Parathyroid adenoma (tissue), 2 donors: ENCODE data around the gene TUSC2.

Source experiments
- H2AFZ ChIP-seq: fragments of 300-600 bp; sonication (generic); one replicate; pipeline ENCODE4 v1.7.0; 2017; ENCODE audit warnings: antibody characterized with exemption, mild to moderate bottlenecking
- H3K27ac ChIP-seq: fragments of 300-600 bp; sonication (generic); one replicate; pipeline ENCODE4 v1.7.0; 2017
- H3K27me3 ChIP-seq: fragments of 300-600 bp; sonication (generic); one replicate; pipeline ENCODE4 v1.7.0; 2017; ENCODE audit warnings: low read length; ENCODE audit not compliant: control insufficient read depth, insufficient read depth
- H3K36me3 ChIP-seq: fragments of 300-600 bp; sonication (generic); one replicate; pipeline ENCODE4 v1.7.0; 2017; ENCODE audit warnings: low read length; ENCODE audit not compliant: control insufficient read depth, insufficient read depth
- H3K4me1 ChIP-seq: fragments of 300-600 bp; sonication (generic); one replicate; pipeline ENCODE4 v1.7.0; 2017; ENCODE audit warnings: control low read depth
- H3K4me2 ChIP-seq: fragments of 300-600 bp; sonication (generic); one replicate; pipeline ENCODE4 v1.7.0; 2017; ENCODE audit warnings: low read length
- H3K4me3 ChIP-seq: fragments of 300-600 bp; sonication (generic); one replicate; pipeline ENCODE4 v1.7.0; 2017; ENCODE audit warnings: low read depth, low read length
- H3K79me2 ChIP-seq: fragments of 300-600 bp; sonication (generic); one replicate; pipeline ENCODE4 v1.7.0; 2017; ENCODE audit warnings: control low read depth
- H3K9ac ChIP-seq: fragments of 300-600 bp; sonication (generic); one replicate; pipeline ENCODE4 v1.7.0; 2017; ENCODE audit warnings: mild to moderate bottlenecking
- H3K9me3 ChIP-seq: fragments of 300-600 bp; sonication (generic); one replicate; pipeline ENCODE4 v1.7.0; 2017; ENCODE audit warnings: low read length; ENCODE audit not compliant: control insufficient read depth
- CTCF ChIP-seq: fragments of 300-600 bp; sonication (generic); IDR thresholded peaks from one replicate; pipeline ENCODE4 v1.7.0; 2017; ENCODE audit warnings: antibody characterized with exemption, mild to moderate bottlenecking
- donor health status: primary hyperparathyroidism.

Gene TUSC2

GRCh38 chr3:50319894-50320625 is 8.0 kb downstream of the TUSC2 start:
- H3K9me3 ChIP-seq, result no peaks in the 10 kb centered on the region
- peaks cover 7% of the 10 kb centered on the region for H3K79me2 ChIP-seq
- H3K4me3 ChIP-seq, result peak overlapping the region; percentile 89
- peaks cover 30% of the 10 kb centered on the region for H3K4me1 ChIP-seq
- no peaks in the 10 kb centered on the region for H3K36me3 ChIP-seq
- peak overlapping the region; percentile 88 for H3K27ac ChIP-seq
- H3K27me3 ChIP-seq, result no peaks in the 10 kb centered on the region
- no peak overlapping the region for H2AFZ ChIP-seq
- H3K9ac ChIP-seq, result no peak overlapping the region
- peak overlapping the region; percentile 97 for H3K4me2 ChIP-seq
- TF ChIP-seq CTCF, result no peak

- H3K4me1 ChIP-seq, result peaks cover 28% of the 10 kb centered on the region
- H3K27ac ChIP-seq, result no peak overlapping the region
- H3K4me2 ChIP-seq, result peak overlapping the region; percentile 97
These were observed 8.7 kb downstream of the TUSC2 start for GRCh38 chr3:50319181-50319893.

GRCh38 chr3:50318615-50319014 is 9.4 kb downstream of the TUSC2 start:
- Histone ChIP-seq H3K4me2 (no peak overlapping the region), H3K27me3 (no peaks in the 10 kb centered on the region), H3K4me1 (peaks cover 32% of the 10 kb centered on the region), H2AFZ (no peak overlapping the region), H3K36me3 (no peaks in the 10 kb centered on the region), H3K27ac (no peak overlapping the region), H3K4me3 (no peak overlapping the region), H3K9ac (no peak overlapping the region), H3K9me3 (no peaks in the 10 kb centered on the region), H3K79me2 (peaks cover 7% of the 10 kb centered on the region)
- no peak for TF ChIP-seq CTCF

More at GRCh38 chr3:50319181-50319893, 8.7 kb downstream of the TUSC2 start:
- no peak overlapping the region for H3K9ac ChIP-seq
- H3K36me3 ChIP-seq, result no peaks in the 10 kb centered on the region
- peaks cover 7% of the 10 kb centered on the region for H3K79me2 ChIP-seq
- no peak overlapping the region for H2AFZ ChIP-seq
- H3K27me3 ChIP-seq, result no peaks in the 10 kb centered on the region
- H3K9me3 ChIP-seq, result no peaks in the 10 kb centered on the region
- no peak for TF ChIP-seq CTCF
- H3K4me3 ChIP-seq, result no peak overlapping the region

- Histone ChIP-seq H3K27ac (no peak overlapping the region), H3K36me3 (no peaks in the 10 kb centered on the region), H3K9ac (no peak overlapping the region), H3K4me3 (no peak overlapping the region), H3K9me3 (no peaks in the 10 kb centered on the region), H2AFZ (no peak overlapping the region), H3K4me2 (no peak overlapping the region), H3K27me3 (no peaks in the 10 kb centered on the region), H3K79me2 (peaks cover 7% of the 10 kb centered on the region), H3K4me1 (peaks cover 33% of the 10 kb centered on the region)
- no peak for TF ChIP-seq CTCF
These were observed 9.9 kb downstream of the TUSC2 start for GRCh38 chr3:50318163-50318562.
